HG03280 (cell line): Measurements from ENCODE around the gene RAMP3.

ENCODE experiments used
- ATAC-seq: cut with Tn5 transposase; IDR thresholded peaks from one replicate; pipeline ENCODE4 v1.9.1; 2021; ENCODE audit warnings: mild to moderate bottlenecking, moderate library complexity; ENCODE audit not compliant: unreplicated experiment

RAMP3 gene

GRCh38 chr7:45219801-45220435, 62.3 kb downstream of the RAMP3 start:
- no peak for ATAC-seq

GRCh38 chr7:45220846-45221618, 63.4 kb downstream of the RAMP3 start:
- no peak for ATAC-seq

GRCh38 chr7:45221896-45222604, 64.5 kb downstream of the RAMP3 start:
- no peak for ATAC-seq

- no peak for ATAC-seq
Measured at GRCh38 chr7:45223078-45223477, 65.5 kb downstream of the RAMP3 start.

GRCh38 chr7:45223728-45224630, 66.4 kb downstream of the RAMP3 start:
- ATAC-seq, result no peak

GRCh38 chr7:45224832-45225231, 67.2 kb downstream of the RAMP3 start:
- ATAC-seq, result no peak

GRCh38 chr7:45225311-45225947, 67.8 kb downstream of the RAMP3 start:
- ATAC-seq, result no peak

- ATAC-seq, result no peak
Measured at GRCh38 chr7:45225948-45226335, 68.4 kb downstream of the RAMP3 start.

GRCh38 chr7:45229156-45229920, 71.7 kb downstream of the RAMP3 start:
- no peak for ATAC-seq

GRCh38 chr7:45230083-45230482, 72.5 kb downstream of the RAMP3 start:
- no peak for ATAC-seq

- ATAC-seq, result no peak
Measured at GRCh38 chr7:45230611-45231165, 73.1 kb downstream of the RAMP3 start.

- no peak for ATAC-seq
Measured at GRCh38 chr7:45233249-45233775, 75.7 kb downstream of the RAMP3 start.
